Activated CD8-positive, alpha-beta T cell treated with anti-CD3 and anti-CD28 coated beads, Interleukin-2, amount 10 ng/mL, durations not matched to agents 7 days and 5 days (primary cell): Measurements from ENCODE around the gene EPHA5. TPM values are rescaled to one million over a fixed set of nuclear protein-coding genes. Genes with fewer than 3 reads are reported as not detected.

Experiments
- ATAC-seq: fragments of 150-1000 bp; cut with Tn5 transposase; one replicate; pipeline ENCODE4 v1.10.0; 2021; ENCODE audit warnings: moderate library complexity
- CTCF ChIA-PET: fragments of 350-600 bp; sonication (Branson Sonifier 250); formaldehyde crosslinking; loops from one replicate; lab custom pipeline; 2021; ENCODE audit warnings: antibody characterized with exemption; lab: Charles Lee
- POLR2A ChIA-PET: fragments of 350-600 bp; sonication (Branson Sonifier 250); formaldehyde crosslinking; loops from one replicate; lab custom pipeline; 2021; ENCODE audit warnings: antibody characterized with exemption; lab: Charles Lee
- DNase-seq: peaks from one replicate; pipeline ENCODE4 v3.0.0-alpha.2; 2020
- H3K27ac Mint-ChIP-seq: one replicate; pipeline ENCODE4 v1.8.0; 2021; ENCODE audit warnings: mild to moderate bottlenecking, mixed read lengths
- H3K27me3 Mint-ChIP-seq: one replicate; pipeline ENCODE4 v1.8.0; 2021; ENCODE audit warnings: low read depth, mixed read lengths
- H3K36me3 Mint-ChIP-seq: one replicate; pipeline ENCODE4 v1.8.0; 2021; ENCODE audit warnings: low read depth, mixed read lengths
- H3K4me1 Mint-ChIP-seq: one replicate; pipeline ENCODE4 v1.8.0; 2021; ENCODE audit warnings: low read depth, mixed read lengths
- H3K4me3 Mint-ChIP-seq: one replicate; pipeline ENCODE4 v1.8.0; 2021; ENCODE audit warnings: mild to moderate bottlenecking, mixed read lengths
- H3K9me3 Mint-ChIP-seq: one replicate; pipeline ENCODE4 v1.8.0; 2022; ENCODE audit warnings: mixed read lengths; ENCODE audit not compliant: insufficient read depth
- total RNA-seq, 2 experiments: library from RNA; stranded (reverse); gene quantifications; one replicate each; pipeline ENCODE4 v1.2.3, GENCODE V29; 2021

EPHA5 gene
- total RNA-seq, 2 experiments from 2014 or later, result not detected

- no peaks in the 10 kb centered on the region for H3K27me3 Mint-ChIP-seq
- CTCF ChIA-PET, result no interaction called here
- POLR2A ChIA-PET, result no interaction called here
- ATAC-seq, result no peak
- no peak overlapping the region for H3K27ac Mint-ChIP-seq
- peaks cover 18% of the 10 kb centered on the region for H3K9me3 Mint-ChIP-seq
- no peak overlapping the region for H3K4me3 Mint-ChIP-seq
- no peak for DNase-seq
- H3K36me3 Mint-ChIP-seq, result no peaks in the 10 kb centered on the region
- no peaks in the 10 kb centered on the region for H3K4me1 Mint-ChIP-seq
Measured at GRCh38 chr4:65604515-65604914, 65.8 kb downstream of the EPHA5 start.

- Mint-ChIP-seq H3K27me3 (no peaks in the 10 kb centered on the region), H3K4me1 (no peaks in the 10 kb centered on the region), H3K36me3 (no peaks in the 10 kb centered on the region), H3K9me3 (peaks cover 12% of the 10 kb centered on the region), H3K27ac (no peak overlapping the region), H3K4me3 (no peak overlapping the region)
- ChIA-PET POLR2A (no interaction called here), CTCF (no interaction called here)
- ATAC-seq (no peak), DNase-seq (no peak)
Measured at GRCh38 chr4:65600656-65601055, 69.6 kb downstream of the EPHA5 start.

- Mint-ChIP-seq H3K4me1 (no peaks in the 10 kb centered on the region), H3K4me3 (no peak overlapping the region), H3K27me3 (no peaks in the 10 kb centered on the region), H3K9me3 (peaks cover 5% of the 10 kb centered on the region), H3K27ac (no peak overlapping the region), H3K36me3 (no peaks in the 10 kb centered on the region)
- ChIA-PET POLR2A (no interaction called here), CTCF (no interaction called here)
- no peak for DNase-seq
- ATAC-seq, result no peak
Measured at GRCh38 chr4:65599340-65599739, 70.9 kb downstream of the EPHA5 start.

GRCh38 chr4:65597697-65598096, 72.6 kb downstream of the EPHA5 start:
- Mint-ChIP-seq H3K36me3 (no peaks in the 10 kb centered on the region), H3K27me3 (no peaks in the 10 kb centered on the region), H3K27ac (no peak overlapping the region), H3K4me1 (no peaks in the 10 kb centered on the region), H3K4me3 (no peak overlapping the region), H3K9me3 (peaks cover 5% of the 10 kb centered on the region)
- POLR2A ChIA-PET, result no interaction called here
- ATAC-seq (no peak), DNase-seq (no peak)
- CTCF ChIA-PET, result no interaction called here

- CTCF ChIA-PET, result no interaction called here
- Mint-ChIP-seq H3K4me3 (no peak overlapping the region), H3K4me1 (no peaks in the 10 kb centered on the region), H3K9me3 (no peaks in the 10 kb centered on the region), H3K36me3 (no peaks in the 10 kb centered on the region), H3K27me3 (no peaks in the 10 kb centered on the region), H3K27ac (no peak overlapping the region)
- no peak for DNase-seq
- ATAC-seq, result no peak
- POLR2A ChIA-PET, result no interaction called here
Measured at GRCh38 chr4:65592089-65592488, 78.2 kb downstream of the EPHA5 start.

- H3K27me3 Mint-ChIP-seq, result no peaks in the 10 kb centered on the region
- H3K9me3 Mint-ChIP-seq, result no peaks in the 10 kb centered on the region
- ATAC-seq, result no peak
- ChIA-PET POLR2A (no interaction called here), CTCF (no interaction called here)
- H3K27ac Mint-ChIP-seq, result no peak overlapping the region
- no peak overlapping the region for H3K4me3 Mint-ChIP-seq
- H3K4me1 Mint-ChIP-seq, result no peaks in the 10 kb centered on the region
- DNase-seq, result no peak
- no peaks in the 10 kb centered on the region for H3K36me3 Mint-ChIP-seq
Measured at GRCh38 chr4:65589921-65590320, 80.4 kb downstream of the EPHA5 start.

GRCh38 chr4:65589331-65589730, 81.0 kb downstream of the EPHA5 start:
- H3K4me3 Mint-ChIP-seq, result no peak overlapping the region
- ATAC-seq, result no peak
- CTCF ChIA-PET, result no interaction called here

GRCh38 chr4:65580551-65580950, 89.7 kb downstream of the EPHA5 start:
- Mint-ChIP-seq H3K27ac (no peak overlapping the region), H3K36me3 (no peaks in the 10 kb centered on the region), H3K4me3 (no peak overlapping the region), H3K4me1 (no peaks in the 10 kb centered on the region), H3K27me3 (no peaks in the 10 kb centered on the region), H3K9me3 (peaks cover 5% of the 10 kb centered on the region)
- ChIA-PET POLR2A (no interaction called here), CTCF (no interaction called here)
- no peak for DNase-seq
- ATAC-seq, result no peak

More at GRCh38 chr4:65589331-65589730, 81.0 kb downstream of the EPHA5 start:
- Mint-ChIP-seq H3K4me1 (no peaks in the 10 kb centered on the region), H3K9me3 (no peaks in the 10 kb centered on the region), H3K36me3 (no peaks in the 10 kb centered on the region), H3K27ac (no peak overlapping the region), H3K27me3 (no peaks in the 10 kb centered on the region)
- POLR2A ChIA-PET, result no interaction called here
- DNase-seq, result no peak

- H3K9me3 Mint-ChIP-seq, result no peaks in the 10 kb centered on the region
- POLR2A ChIA-PET, result no interaction called here
- no peaks in the 10 kb centered on the region for H3K27me3 Mint-ChIP-seq
- DNase-seq, result no peak
- no peaks in the 10 kb centered on the region for H3K4me1 Mint-ChIP-seq
- H3K36me3 Mint-ChIP-seq, result no peaks in the 10 kb centered on the region
- H3K27ac Mint-ChIP-seq, result no peak overlapping the region
- no peak for ATAC-seq
- CTCF ChIA-PET, result no interaction called here
- H3K4me3 Mint-ChIP-seq, result no peak overlapping the region
Measured at GRCh38 chr4:65566473-65566872, 103.8 kb downstream of the EPHA5 start.

- no peaks in the 10 kb centered on the region for H3K4me1 Mint-ChIP-seq
- no peaks in the 10 kb centered on the region for H3K27me3 Mint-ChIP-seq
- CTCF ChIA-PET, result no interaction called here
- no peak for DNase-seq
- no peak for ATAC-seq
- H3K9me3 Mint-ChIP-seq, result peaks cover 5% of the 10 kb centered on the region
- no peak overlapping the region for H3K27ac Mint-ChIP-seq
- POLR2A ChIA-PET, result no interaction called here
- H3K36me3 Mint-ChIP-seq, result no peaks in the 10 kb centered on the region
- no peak overlapping the region for H3K4me3 Mint-ChIP-seq
Measured at GRCh38 chr4:65561164-65561563, 109.1 kb downstream of the EPHA5 start.

- Mint-ChIP-seq H3K9me3 (peaks cover 5% of the 10 kb centered on the region), H3K36me3 (no peaks in the 10 kb centered on the region), H3K27me3 (no peaks in the 10 kb centered on the region), H3K4me1 (no peaks in the 10 kb centered on the region), H3K27ac (no peak overlapping the region), H3K4me3 (no peak overlapping the region)
- ChIA-PET CTCF (no interaction called here), POLR2A (no interaction called here)
- DNase-seq (no peak), ATAC-seq (no peak)
Measured at GRCh38 chr4:65559270-65559669, 111.0 kb downstream of the EPHA5 start.

GRCh38 chr4:65552057-65552456, 118.2 kb downstream of the EPHA5 start:
- ChIA-PET CTCF (no interaction called here), POLR2A (no interaction called here)
- ATAC-seq (no peak), DNase-seq (no peak)
- Mint-ChIP-seq H3K9me3 (peaks cover 3% of the 10 kb centered on the region), H3K27me3 (no peaks in the 10 kb centered on the region), H3K27ac (no peak overlapping the region), H3K4me1 (no peaks in the 10 kb centered on the region), H3K36me3 (no peaks in the 10 kb centered on the region), H3K4me3 (no peak overlapping the region)

GRCh38 chr4:65550500-65550899, 119.8 kb downstream of the EPHA5 start:
- Mint-ChIP-seq H3K4me1 (no peaks in the 10 kb centered on the region), H3K36me3 (no peaks in the 10 kb centered on the region), H3K9me3 (peaks cover 3% of the 10 kb centered on the region), H3K27me3 (no peaks in the 10 kb centered on the region), H3K4me3 (no peak overlapping the region), H3K27ac (no peak overlapping the region)
- ChIA-PET POLR2A (no interaction called here), CTCF (no interaction called here)
- ATAC-seq (no peak), DNase-seq (no peak)
